Cardiac muscle cell (in vitro differentiated cells and primary cell): ENCODE results near the gene NR1D1. TPM values are rescaled to one million over a fixed set of nuclear protein-coding genes. Genes with fewer than 3 reads are reported as not detected.
"Not testable (repeated sequence)": the region's sequence is repeated elsewhere in the genome, so short reads cannot be mapped to it uniquely, and the experiment has no call there.

Experiments
- DNase-seq, 2 donors: peaks; one replicate each; pipeline versions ENCODE4 v3.0.0 to v3.0.0-alpha.2; 2010 to 2017; ENCODE audit warnings: low read depth in 1 of 2, low spot score in 1 of 2
- H3K27ac ChIP-seq: fragments of 200-600 bp; sonication (generic); 2 replicates; pipeline ENCODE4 v1.5.1; 2016
- H3K27me3 ChIP-seq: fragments of 200-600 bp; sonication (generic); 2 replicates; pipeline ENCODE4 v1.6.0; 2016; ENCODE audit warnings: control low read depth
- H3K36me3 ChIP-seq: fragments of 200-600 bp; sonication (generic); 2 replicates; pipeline ENCODE4 v1.5.1; 2016; ENCODE audit warnings: control low read depth
- H3K4me1 ChIP-seq: fragments of 200-600 bp; sonication (generic); 2 replicates; pipeline ENCODE4 v1.8.1; 2017; ENCODE audit warnings: low read depth, mild to moderate bottlenecking, mixed run types
- H3K4me3 ChIP-seq: fragments of 200-600 bp; sonication (generic); 2 replicates; pipeline ENCODE4 v1.5.1; 2016; ENCODE audit warnings: mild to moderate bottlenecking
- H3K9me3 ChIP-seq: fragments of 200-600 bp; sonication (generic); 2 replicates; pipeline ENCODE4 v1.5.1; 2017; ENCODE audit warnings: low read depth, mild to moderate bottlenecking, control low read depth
- polyA plus RNA-seq: library from polyadenylated mRNA; unstranded; fragments of >200 nt; fragmentation: Nextera tagmentation; extraction: Ambion mirVana; gene quantifications from 2 replicates; pipeline ENCODE4 v1.2.1, GENCODE V29; 2016
- total RNA-seq: library from RNA; depleted of rRNA; stranded (reverse); fragments of >200 nt; gene quantifications from 2 replicates; pipeline ENCODE4 v1.2.3, GENCODE V29; 2016
- TF ChIP-seq, protein P1 (sequence below): IDR thresholded peaks from 2 replicates; pipeline ENCODE4 v1.5.1; 2012; ENCODE audit warnings: low read depth, mild to moderate bottlenecking, low read length

Gene NR1D1
- total RNA-seq (1.2 and 3.7 TPM in 2 replicates), polyA plus RNA-seq (1.7 and 4.2 TPM in 2 replicates)

- no peak for DNase-seq
- TF ChIP-seq, protein P1, sequence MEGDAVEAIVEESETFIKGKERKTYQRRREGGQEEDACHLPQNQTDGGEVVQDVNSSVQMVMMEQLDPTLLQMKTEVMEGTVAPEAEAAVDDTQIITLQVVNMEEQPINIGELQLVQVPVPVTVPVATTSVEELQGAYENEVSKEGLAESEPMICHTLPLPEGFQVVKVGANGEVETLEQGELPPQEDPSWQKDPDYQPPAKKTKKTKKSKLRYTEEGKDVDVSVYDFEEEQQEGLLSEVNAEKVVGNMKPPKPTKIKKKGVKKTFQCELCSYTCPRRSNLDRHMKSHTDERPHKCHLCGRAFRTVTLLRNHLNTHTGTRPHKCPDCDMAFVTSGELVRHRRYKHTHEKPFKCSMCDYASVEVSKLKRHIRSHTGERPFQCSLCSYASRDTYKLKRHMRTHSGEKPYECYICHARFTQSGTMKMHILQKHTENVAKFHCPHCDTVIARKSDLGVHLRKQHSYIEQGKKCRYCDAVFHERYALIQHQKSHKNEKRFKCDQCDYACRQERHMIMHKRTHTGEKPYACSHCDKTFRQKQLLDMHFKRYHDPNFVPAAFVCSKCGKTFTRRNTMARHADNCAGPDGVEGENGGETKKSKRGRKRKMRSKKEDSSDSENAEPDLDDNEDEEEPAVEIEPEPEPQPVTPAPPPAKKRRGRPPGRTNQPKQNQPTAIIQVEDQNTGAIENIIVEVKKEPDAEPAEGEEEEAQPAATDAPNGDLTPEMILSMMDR = no peak
- Histone ChIP-seq H3K36me3 (no peaks in the 10 kb centered on the region), H3K4me1 (peaks cover 29% of the 10 kb centered on the region), H3K9me3 (no peaks in the 10 kb centered on the region), H3K4me3 (peak within 1 kb of the TSS; percentile 36), H3K27ac (peak within 1 kb of the TSS; percentile 71), H3K27me3 (no peaks in the 10 kb centered on the region)
Measured at GRCh38 chr17:40100419-40100668, at the start of gene NR1D1. NR1D1 (minus strand) TSS chr17:40100589; CDS start chr17:40100094, 495 bp downstream.

- H3K4me1 ChIP-seq = no peaks in the 10 kb centered on the region
- TF ChIP-seq, protein P1 = no peak
- H3K36me3 ChIP-seq = peaks cover 42% of the 10 kb centered on the region
- DNase-seq = no peak
- H3K9me3 ChIP-seq = no peaks in the 10 kb centered on the region
- H3K4me3 ChIP-seq = no peak overlapping the region
- H3K27ac ChIP-seq = no peak overlapping the region
- H3K27me3 ChIP-seq = no peaks in the 10 kb centered on the region
Measured at GRCh38 chr17:40148527-40148926, 48.1 kb upstream of the NR1D1 start.

DNA sequence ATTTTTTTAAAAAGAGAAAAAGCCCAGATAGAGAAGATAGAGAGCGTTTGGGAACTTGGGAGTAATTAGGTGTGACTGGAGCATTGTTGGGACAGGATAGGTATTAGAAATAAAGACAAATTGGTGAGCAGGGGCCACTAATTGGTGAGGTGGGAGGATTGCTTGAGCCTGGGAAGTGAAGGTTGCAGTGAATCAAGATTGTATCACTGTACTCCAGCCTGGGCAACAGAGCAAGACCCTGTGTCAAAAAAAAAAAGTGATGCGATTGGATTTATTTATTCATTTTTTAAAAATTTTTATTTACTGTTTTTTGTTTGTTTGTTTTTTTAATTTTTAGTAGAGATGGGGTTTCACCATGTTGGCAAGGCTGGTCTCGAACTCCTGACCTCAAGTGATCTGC lies 45.1 kb upstream of the NR1D1 start:
- H3K36me3 ChIP-seq = peaks cover 25% of the 10 kb centered on the region
- TF ChIP-seq, protein P1 = no peak
- no peaks in the 10 kb centered on the region for H3K9me3 ChIP-seq
- DNase-seq = no peak
- no peak overlapping the region for H3K4me3 ChIP-seq
- H3K27ac ChIP-seq = no peak overlapping the region
- H3K27me3 ChIP-seq = no peaks in the 10 kb centered on the region
- no peaks in the 10 kb centered on the region for H3K4me1 ChIP-seq

DNA sequence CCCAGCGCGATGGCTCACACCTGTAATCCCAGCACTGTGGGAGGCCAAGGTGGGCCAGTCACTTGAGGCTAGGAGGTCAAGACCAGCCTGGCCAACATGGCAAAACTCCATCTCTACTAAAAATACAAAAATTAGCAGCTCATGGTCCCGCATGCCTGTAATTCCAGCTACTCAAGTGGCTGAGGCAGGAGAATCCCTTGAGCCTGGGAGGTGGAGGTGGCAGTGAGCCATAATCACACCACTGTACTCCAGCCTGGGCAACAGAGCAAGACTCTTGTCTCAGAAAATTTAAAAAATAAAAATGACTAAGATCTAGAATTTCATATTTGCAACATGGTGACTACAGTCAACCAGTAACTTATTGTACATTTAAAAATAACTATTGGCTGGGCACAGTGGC lies 42.8 kb upstream of the NR1D1 start:
- DNase-seq, H3K4me1 ChIP-seq, H3K27me3 ChIP-seq, H3K4me3 ChIP-seq, H3K9me3 ChIP-seq, H3K27ac ChIP-seq: not testable (repeated sequence)
- peaks cover 14% of the 10 kb centered on the region for H3K36me3 ChIP-seq

- TF ChIP-seq, protein P1 = no peak
- no peak for DNase-seq
- no peaks in the 10 kb centered on the region for H3K27me3 ChIP-seq
- H3K27ac ChIP-seq = peak overlapping the region; percentile 98
- peaks cover 6% of the 10 kb centered on the region for H3K4me1 ChIP-seq
- peak overlapping the region; percentile 50 for H3K4me3 ChIP-seq
- peaks cover 19% of the 10 kb centered on the region for H3K36me3 ChIP-seq
- H3K9me3 ChIP-seq = no peaks in the 10 kb centered on the region
Measured at GRCh38 chr17:40139566-40140058, 39.2 kb upstream of the NR1D1 start.

DNA sequence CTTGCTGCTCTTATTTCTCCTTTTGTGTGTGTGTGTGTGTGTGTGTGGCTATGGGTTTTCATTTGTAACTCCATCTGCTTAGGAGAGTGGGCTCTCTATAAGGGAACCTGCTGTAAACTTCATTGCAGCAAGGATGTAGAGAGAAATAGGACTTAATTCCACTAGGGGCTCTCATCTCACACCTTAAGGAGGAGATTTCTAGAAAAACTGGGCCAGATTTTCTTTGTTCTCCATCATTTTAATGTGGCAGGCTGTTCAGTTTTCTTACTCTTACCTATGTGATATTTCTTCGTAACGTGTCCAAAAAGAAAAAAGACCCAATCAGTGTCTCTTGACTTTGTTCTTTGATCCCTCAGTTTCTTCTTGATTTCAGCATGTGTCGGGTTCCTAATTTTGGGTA lies 35.4 kb upstream of the NR1D1 start:
- peaks cover 49% of the 10 kb centered on the region for H3K36me3 ChIP-seq
- DNase-seq = no peak
- peak overlapping the region; percentile 14 for H3K27ac ChIP-seq

More for the DNA sequence above, 35.4 kb upstream of the NR1D1 start:
- Histone ChIP-seq H3K4me3 (no peak overlapping the region), H3K9me3 (no peaks in the 10 kb centered on the region), H3K27me3 (no peaks in the 10 kb centered on the region), H3K4me1 (peaks cover 6% of the 10 kb centered on the region)
- TF ChIP-seq, protein P1 = no peak
